Lower lobe of right lung (tissue), 2 donors: Measurements from ENCODE around the gene RAB24. TPM values are rescaled to one million over a fixed set of nuclear protein-coding genes. Genes with fewer than 3 reads are reported as not detected.

Experiments used
- ATAC-seq, 2 donors: fragments of 200-7000 bp; cut with Tn5 transposase; one replicate each; pipeline ENCODE4 v1.9.1; 2020 to 2022; ENCODE audit warnings: mild to moderate bottlenecking in 2 of 2, moderate library complexity in 2 of 2
- DNase-seq: peaks from one replicate; pipeline ENCODE4 v3.0.0-alpha.2; 2020
- H3K27ac ChIP-seq: fragments of 200-600 bp; one replicate; pipeline ENCODE4 v1.8.0; 2022
- H3K27me3 ChIP-seq: fragments of 200-600 bp; one replicate; pipeline ENCODE4 v1.8.0; 2022; ENCODE audit warnings: low read depth
- H3K36me3 ChIP-seq: fragments of 200-600 bp; one replicate; pipeline ENCODE4 v1.8.0; 2022; ENCODE audit warnings: mild to moderate bottlenecking
- H3K4me1 ChIP-seq: fragments of 200-600 bp; one replicate; pipeline ENCODE4 v1.8.0; 2022
- H3K4me3 ChIP-seq: fragments of 200-600 bp; one replicate; pipeline ENCODE4 v1.8.0; 2022; ENCODE audit warnings: mild to moderate bottlenecking
- H3K9me3 ChIP-seq: fragments of 200-600 bp; one replicate; pipeline ENCODE4 v1.8.0; 2022
- intact Hi-C: fragments of 100-400 bp; cut with DNase I; formaldehyde crosslinking; loops from one replicate; pipeline ENCODE4 v1.11.0; 2022
- total RNA-seq: library from RNA; stranded (reverse); fragmentation: NEBNext Ultra II Directional; extraction: Animal tissue kit (Norgen Biotek cat#: 25700); gene quantifications from one replicate; pipeline ENCODE4 v1.2.1, GENCODE V29; 2021
- TF ChIP-seq, protein P1 (sequence below): fragments of 200-600 bp; IDR thresholded peaks from one replicate; pipeline ENCODE4 v1.8.0; 2022; ENCODE audit warnings: antibody characterized with exemption, mild to moderate bottlenecking
- donor health status: DM: no; HTN: yes; CAD: no; lungs with severe emphysema.

The RAB24 gene
- total RNA-seq, 1 donor from 2014 or later, result 41.6 TPM

DNA sequence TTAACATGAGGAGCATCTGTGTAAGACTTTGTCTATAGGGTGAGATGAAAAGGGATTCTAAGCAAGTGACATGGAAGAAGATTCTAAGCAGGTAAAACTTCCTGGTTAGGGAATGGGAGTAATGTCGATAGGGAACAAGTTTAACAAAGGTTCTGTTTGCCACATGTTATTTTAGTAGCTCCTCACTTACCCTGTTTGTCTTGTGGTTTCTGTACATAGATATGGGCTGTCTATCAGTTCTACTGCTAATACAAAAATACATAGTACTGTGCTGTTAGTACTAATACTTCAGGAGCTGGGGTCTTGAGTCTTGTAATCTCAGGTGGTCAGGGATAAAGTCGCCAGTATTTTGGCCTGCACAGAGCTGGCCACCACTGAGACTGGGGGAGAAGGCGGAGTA, 32.9 kb downstream of the RAB24 start:
- TF ChIP-seq, protein P1, sequence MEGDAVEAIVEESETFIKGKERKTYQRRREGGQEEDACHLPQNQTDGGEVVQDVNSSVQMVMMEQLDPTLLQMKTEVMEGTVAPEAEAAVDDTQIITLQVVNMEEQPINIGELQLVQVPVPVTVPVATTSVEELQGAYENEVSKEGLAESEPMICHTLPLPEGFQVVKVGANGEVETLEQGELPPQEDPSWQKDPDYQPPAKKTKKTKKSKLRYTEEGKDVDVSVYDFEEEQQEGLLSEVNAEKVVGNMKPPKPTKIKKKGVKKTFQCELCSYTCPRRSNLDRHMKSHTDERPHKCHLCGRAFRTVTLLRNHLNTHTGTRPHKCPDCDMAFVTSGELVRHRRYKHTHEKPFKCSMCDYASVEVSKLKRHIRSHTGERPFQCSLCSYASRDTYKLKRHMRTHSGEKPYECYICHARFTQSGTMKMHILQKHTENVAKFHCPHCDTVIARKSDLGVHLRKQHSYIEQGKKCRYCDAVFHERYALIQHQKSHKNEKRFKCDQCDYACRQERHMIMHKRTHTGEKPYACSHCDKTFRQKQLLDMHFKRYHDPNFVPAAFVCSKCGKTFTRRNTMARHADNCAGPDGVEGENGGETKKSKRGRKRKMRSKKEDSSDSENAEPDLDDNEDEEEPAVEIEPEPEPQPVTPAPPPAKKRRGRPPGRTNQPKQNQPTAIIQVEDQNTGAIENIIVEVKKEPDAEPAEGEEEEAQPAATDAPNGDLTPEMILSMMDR, result no peak
- Histone ChIP-seq H3K9me3 (no peaks in the 10 kb centered on the region), H3K4me3 (no peak overlapping the region), H3K36me3 (peaks cover 96% of the 10 kb centered on the region), H3K27ac (no peak overlapping the region), H3K4me1 (no peaks in the 10 kb centered on the region), H3K27me3 (no peaks in the 10 kb centered on the region)
- ATAC-seq (no peak), DNase-seq (no peak)
- intact Hi-C loops, result no loop called here

GRCh38 chr5:177269976-177270375, 33.5 kb downstream of the RAB24 start:
- Histone ChIP-seq H3K9me3 (no peaks in the 10 kb centered on the region), H3K27me3 (no peaks in the 10 kb centered on the region), H3K4me3 (no peak overlapping the region), H3K36me3 (peaks cover 98% of the 10 kb centered on the region), H3K4me1 (no peaks in the 10 kb centered on the region), H3K27ac (no peak overlapping the region)
- no peak for ATAC-seq
- TF ChIP-seq, protein P1, result no peak
- intact Hi-C loops, result no loop called here
- no peak for DNase-seq

- Histone ChIP-seq H3K36me3 (peaks cover 98% of the 10 kb centered on the region), H3K4me3 (no peak overlapping the region), H3K9me3 (no peaks in the 10 kb centered on the region), H3K27me3 (no peaks in the 10 kb centered on the region), H3K4me1 (no peaks in the 10 kb centered on the region), H3K27ac (no peak overlapping the region)
- TF ChIP-seq, protein P1, result no peak
- DNase-seq (no peak), ATAC-seq (no peak)
- intact Hi-C loops, result no loop called here
Observed at GRCh38 chr5:177269232-177269895, 34.2 kb downstream of the RAB24 start.

GRCh38 chr5:177265395-177265794, 38.1 kb downstream of the RAB24 start:
- no peak for DNase-seq
- H3K27me3 ChIP-seq, result no peaks in the 10 kb centered on the region
- TF ChIP-seq, protein P1, result no peak
- no peaks in the 10 kb centered on the region for H3K9me3 ChIP-seq
- no peak overlapping the region for H3K4me3 ChIP-seq
- no peaks in the 10 kb centered on the region for H3K4me1 ChIP-seq
- H3K36me3 ChIP-seq, result peaks cover 97% of the 10 kb centered on the region
- H3K27ac ChIP-seq, result no peak overlapping the region
- intact Hi-C loops, result no loop called here
- ATAC-seq, result peak; percentile 30 to 37

DNA sequence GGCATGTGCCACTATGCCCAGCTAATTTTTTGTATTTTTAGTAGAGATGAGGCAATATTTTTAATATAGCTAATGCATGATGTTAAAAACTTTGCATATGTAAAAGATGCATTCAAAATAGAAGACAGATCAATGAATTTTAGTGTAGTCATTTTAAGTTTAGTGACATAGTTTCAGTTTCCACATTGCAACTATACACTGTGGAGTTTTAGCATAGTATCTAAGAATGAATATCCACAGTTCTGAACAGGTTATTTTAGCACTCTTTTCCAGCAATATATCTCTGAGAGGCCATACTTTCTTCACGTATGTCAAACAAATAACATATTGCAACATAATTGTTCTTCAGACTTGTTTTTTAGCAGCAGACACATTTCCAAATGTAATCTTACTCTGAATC, 39.3 kb downstream of the RAB24 start:
- ATAC-seq (no peak), DNase-seq (no peak)
- Histone ChIP-seq H3K4me3 (no peak overlapping the region), H3K27ac (no peak overlapping the region), H3K36me3 (peaks cover 97% of the 10 kb centered on the region), H3K9me3 (no peaks in the 10 kb centered on the region), H3K4me1 (no peaks in the 10 kb centered on the region), H3K27me3 (no peaks in the 10 kb centered on the region)
- intact Hi-C loops, result no loop called here
- TF ChIP-seq, protein P1, result no peak
